Cerebellar cortex (tissue), 1 donor: ENCODE results near the gene ELMOD3.
"Not testable (repeated sequence)": the region's sequence is repeated elsewhere in the genome, so short reads cannot be mapped to it uniquely, and the experiment has no call there.

Source experiments
- DNase-seq: peaks from one replicate; pipeline ENCODE4 v3.0.0-alpha.2; 2015; ENCODE audit warnings: low spot score

The ELMOD3 gene

GRCh38 chr2:85376291-85377065 is 21.9 kb downstream of the ELMOD3 start:
- no peak for DNase-seq

- no peak for DNase-seq
These were observed 22.5 kb downstream of the ELMOD3 start for GRCh38 chr2:85377083-85377482.

GRCh38 chr2:85378257-85378656 is 23.7 kb downstream of the ELMOD3 start:
- DNase-seq, result no peak

- DNase-seq, result no peak
These were observed 25.5 kb downstream of the ELMOD3 start for GRCh38 chr2:85380048-85380447.

GRCh38 chr2:85383151-85383550 is 28.6 kb downstream of the ELMOD3 start:
- DNase-seq, result not testable (repeated sequence)

- DNase-seq, result no peak
These were observed 29.3 kb downstream of the ELMOD3 start for GRCh38 chr2:85383850-85384249.

- DNase-seq, result no peak
These were observed 31.2 kb downstream of the ELMOD3 start for GRCh38 chr2:85385746-85386145.

GRCh38 chr2:85387754-85388153 is 33.2 kb downstream of the ELMOD3 start:
- no peak for DNase-seq

- no peak for DNase-seq
These were observed 34.4 kb downstream of the ELMOD3 start for GRCh38 chr2:85388878-85389538.

- peak; percentile 37 for DNase-seq
These were observed 36.5 kb downstream of the ELMOD3 start for GRCh38 chr2:85390941-85391669.

GRCh38 chr2:85393836-85394235 is 39.3 kb downstream of the ELMOD3 start:
- no peak for DNase-seq

GRCh38 chr2:85394261-85394681 is 39.7 kb downstream of the ELMOD3 start:
- peak; percentile 91 for DNase-seq

GRCh38 chr2:85394976-85395375 is 40.4 kb downstream of the ELMOD3 start:
- no peak for DNase-seq

- no peak for DNase-seq
These were observed 41.4 kb downstream of the ELMOD3 start for GRCh38 chr2:85395912-85396475.

GRCh38 chr2:85396531-85397470 is 42.2 kb downstream of the ELMOD3 start:
- no peak for DNase-seq

- DNase-seq, result no peak
These were observed 43.4 kb downstream of the ELMOD3 start for GRCh38 chr2:85397925-85398331.

GRCh38 chr2:85398426-85399182 is 44.0 kb downstream of the ELMOD3 start:
- DNase-seq, result no peak

GRCh38 chr2:85399183-85399455 is 44.5 kb downstream of the ELMOD3 start:
- DNase-seq, result no peak

GRCh38 chr2:85400023-85400422 is 45.5 kb downstream of the ELMOD3 start:
- no peak for DNase-seq

GRCh38 chr2:85400541-85401463 is 46.2 kb downstream of the ELMOD3 start:
- DNase-seq, result peak; percentile 92
